Measurements from ENCODE around the gene RPS2. TPM values are rescaled to one million over a fixed set of nuclear protein-coding genes. Genes with fewer than 3 reads are reported as not detected.

RPS2 gene
- total and polyA plus RNA-seq, 2 donors from 2014 or later, result 1,550 to 2,018 TPM

- H3K4me1 ChIP-seq (ENCODE audit: control insufficient read depth in 2 of 3, insufficient read depth in 2 of 3, low read depth in 1 of 3, low read length in 3 of 3), result peaks cover 0 to 18% (median 8%) of the 10 kb centered on the region in 3 donors
- peak in 1 of 5 donors; percentile 8 for DNase-seq
- H3K36me3 ChIP-seq (ENCODE audit: control insufficient read depth in 2 of 3, insufficient read depth in 3 of 3, low read length in 3 of 3), result peaks cover 0 to 13% (median 8%) of the 10 kb centered on the region in 3 donors
- no peak overlapping the region for H3K4me3 ChIP-seq (ENCODE audit: low read length in 3 of 3)
- H3K27ac ChIP-seq (ENCODE audit: low read depth in 2 of 2, low read length in 2 of 2), result no peak overlapping the region
- no peak overlapping the region for H3K9ac ChIP-seq (ENCODE audit: low read length in 3 of 3)
- no peaks in the 10 kb centered on the region for H3K9me3 ChIP-seq (ENCODE audit: control insufficient read depth in 2 of 3, insufficient read depth in 1 of 3, low read length in 3 of 3)
- FAIRE-seq, result no peak
- TF ChIP-seq CTCF (IDR thresholded peaks at IDR 0.05; ENCODE audit: borderline replicate concordance, extremely low read depth, insufficient read depth), result no peak
- intact Hi-C loops (cut with DNase I), result no loop called here
- peaks cover 34% of the 10 kb centered on the region for H3K27me3 ChIP-seq (ENCODE audit: control insufficient read depth, insufficient read depth, low read length)
These were observed 17.4 kb upstream of the RPS2 start for GRCh38 chr16:1982013-1982433.

GRCh38 chr16:1981398-1981836, 16.8 kb upstream of the RPS2 start, which contains the start of gene NOXO1:
Gene NOXO1 (minus strand): TSS chr16:1981469. CDS start chr16:1981179, 290 bp downstream.
- DNase-seq (no peak), FAIRE-seq (no peak)
- peaks cover 34% of the 10 kb centered on the region for H3K27me3 ChIP-seq (ENCODE audit: control insufficient read depth, insufficient read depth, low read length)
- H3K27ac ChIP-seq (ENCODE audit: low read depth in 2 of 2, low read length in 2 of 2), result no peak within 1 kb of the TSS
- H3K36me3 ChIP-seq (ENCODE audit: control insufficient read depth in 2 of 3, insufficient read depth in 3 of 3, low read length in 3 of 3), result peaks cover 0 to 12% (median 10%) of the 10 kb centered on the region in 3 donors
- H3K9me3 ChIP-seq (ENCODE audit: control insufficient read depth in 2 of 3, insufficient read depth in 1 of 3, low read length in 3 of 3), result no peaks in the 10 kb centered on the region
- peaks cover 0 to 18% (median 8%) of the 10 kb centered on the region in 3 donors for H3K4me1 ChIP-seq (ENCODE audit: control insufficient read depth in 2 of 3, insufficient read depth in 2 of 3, low read depth in 1 of 3, low read length in 3 of 3)
- no peak within 1 kb of the TSS for H3K4me3 ChIP-seq (ENCODE audit: low read length in 3 of 3)
- intact Hi-C loops (cut with DNase I), result no loop called here
- TF ChIP-seq CTCF (IDR thresholded peaks at IDR 0.05; ENCODE audit: borderline replicate concordance, extremely low read depth, insufficient read depth), result no peak
- no peak within 1 kb of the TSS for H3K9ac ChIP-seq (ENCODE audit: low read length in 3 of 3)

- DNase-seq (no peak), FAIRE-seq (no peak)
- Histone ChIP-seq H3K36me3 (ENCODE audit: control insufficient read depth in 2 of 3, insufficient read depth in 3 of 3, low read length in 3 of 3) (peaks cover 0 to 13% (median 11%) of the 10 kb centered on the region in 3 donors), H3K9me3 (ENCODE audit: control insufficient read depth in 2 of 3, insufficient read depth in 1 of 3, low read length in 3 of 3) (no peaks in the 10 kb centered on the region), H3K27me3 (ENCODE audit: control insufficient read depth, insufficient read depth, low read length) (peaks cover 34% of the 10 kb centered on the region), H3K4me3 (ENCODE audit: low read length in 3 of 3) (no peak overlapping the region), H3K4me1 (ENCODE audit: control insufficient read depth in 2 of 3, insufficient read depth in 2 of 3, low read depth in 1 of 3, low read length in 3 of 3) (peaks cover 0 to 18% (median 8%) of the 10 kb centered on the region in 3 donors), H3K27ac (ENCODE audit: low read depth in 2 of 2, low read length in 2 of 2) (no peak overlapping the region), H3K9ac (ENCODE audit: low read length in 3 of 3) (no peak overlapping the region)
- intact Hi-C loops (cut with DNase I), result no loop called here
- TF ChIP-seq CTCF (IDR thresholded peaks at IDR 0.05; ENCODE audit: borderline replicate concordance, extremely low read depth, insufficient read depth), result no peak
These were observed 16.1 kb upstream of the RPS2 start for GRCh38 chr16:1980770-1981087.

Data from kidney (tissue), 14 donors.